DOHH2 (cell line): ENCODE measurements around the gene TBRG1.

Experiments used
- H3F3A ChIP-seq: fragments of 200-600 bp; sonication (generic), shearing (Covaris generic); 2 replicates; pipeline ENCODE4 v1.6.0; 2016; ENCODE audit warnings: antibody characterized with exemption, mild to moderate bottlenecking; ENCODE audit not compliant: control insufficient read depth, insufficient read depth
- H3K27ac ChIP-seq: fragments of 200-600 bp; sonication (generic); 2 replicates; pipeline ENCODE4 v1.5.1; 2014; ENCODE audit warnings: low read depth, mild to moderate bottlenecking, low read length, moderate library complexity
- H3K27me3 ChIP-seq: fragments of 200-600 bp; sonication (generic); 2 replicates; pipeline ENCODE4 v1.6.1; 2014; ENCODE audit warnings: mild to moderate bottlenecking, low read length, mixed read lengths; ENCODE audit not compliant: control insufficient read depth
- H3K36me3 ChIP-seq: fragments of 200-600 bp; sonication (generic); 2 replicates; pipeline ENCODE4 v1.6.1; 2014; ENCODE audit warnings: mild to moderate bottlenecking, low read length, moderate library complexity, mixed read lengths; ENCODE audit not compliant: control insufficient read depth
- H3K4me1 ChIP-seq: fragments of 200-600 bp; sonication (generic); 2 replicates; pipeline ENCODE4 v1.6.1; 2014; ENCODE audit warnings: mild to moderate bottlenecking, low read length, mixed read lengths; ENCODE audit not compliant: control insufficient read depth
- H3K4me2 ChIP-seq: fragments of 200-600 bp; sonication (generic); 2 replicates; pipeline ENCODE4 v1.6.0; 2014; ENCODE audit warnings: mild to moderate bottlenecking, low read length, moderate library complexity
- H3K4me3 ChIP-seq: fragments of 200-600 bp; sonication (generic); 2 replicates; pipeline ENCODE4 v1.5.1; 2014; ENCODE audit warnings: mild to moderate bottlenecking, low read length, mixed read lengths
- H3K79me2 ChIP-seq: fragments of 200-600 bp; sonication (generic); 2 replicates; pipeline ENCODE4 v1.6.1; 2014; ENCODE audit warnings: mild to moderate bottlenecking, low read length, mixed read lengths; ENCODE audit not compliant: control insufficient read depth
- H3K9me2 ChIP-seq: fragments of 200-600 bp; sonication (generic); replicated peaks from 2 replicates; pipeline ENCODE4 v1.6.1; 2014; ENCODE audit warnings: mild to moderate bottlenecking, low read length, mixed read lengths; ENCODE audit not compliant: control insufficient read depth
- H3K9me3 ChIP-seq: fragments of 200-600 bp; sonication (generic); 2 replicates; pipeline ENCODE4 v1.6.1; 2014; ENCODE audit warnings: antibody characterized with exemption, low read length, mixed read lengths; ENCODE audit not compliant: control insufficient read depth, insufficient read depth
- H4K20me1 ChIP-seq: fragments of 200-600 bp; sonication (generic); 2 replicates; pipeline ENCODE4 v1.6.0; 2014; ENCODE audit warnings: low read depth, mild to moderate bottlenecking, antibody characterized with exemption, low read length, moderate library complexity; ENCODE audit not compliant: control insufficient read depth, insufficient read depth
- EZH2phosphoT487 ChIP-seq: fragments of 200-600 bp; sonication (generic); IDR thresholded peaks from 2 replicates; pipeline ENCODE4 v1.6.1; 2017; ENCODE audit warnings: borderline replicate concordance, mild to moderate bottlenecking, antibody characterized with exemption, low read length, moderate library complexity, mixed read lengths
- TF ChIP-seq, protein P1 (sequence below): fragments of 200-600 bp; sonication (generic); IDR thresholded peaks from one replicate; pipeline ENCODE4 v1.5.1; 2014; ENCODE audit warnings: antibody characterized with exemption, mild to moderate bottlenecking, low read depth, low read length; ENCODE audit not compliant: poor library complexity, severe bottlenecking

The TBRG1 gene

DNA sequence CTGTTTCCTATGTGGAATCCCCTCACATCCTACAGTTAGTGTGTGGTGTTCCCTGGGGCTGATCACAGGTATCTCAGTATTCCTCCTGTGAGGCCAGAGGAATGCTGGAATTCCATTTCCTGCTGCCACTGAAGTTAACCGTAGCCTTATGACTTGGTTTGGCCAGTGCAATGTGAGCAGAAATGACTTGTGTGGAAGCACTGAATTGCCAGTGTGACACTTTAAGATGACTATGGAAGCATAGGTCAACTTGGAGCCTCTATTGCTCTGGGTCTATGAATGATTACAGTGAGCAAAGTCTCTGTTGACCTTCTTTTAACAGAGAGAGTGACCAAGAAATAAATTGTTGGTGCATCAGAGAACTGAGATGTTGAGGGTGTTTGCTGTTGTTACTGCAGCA is 16.5 kb downstream of the TBRG1 start:
- no peaks in the 10 kb centered on the region for H3K9me2 ChIP-seq
- no peaks in the 10 kb centered on the region for H3F3A ChIP-seq
- H3K4me3 ChIP-seq = no peak overlapping the region
- no peak for TF ChIP-seq EZH2phosphoT487
- TF ChIP-seq, protein P1, sequence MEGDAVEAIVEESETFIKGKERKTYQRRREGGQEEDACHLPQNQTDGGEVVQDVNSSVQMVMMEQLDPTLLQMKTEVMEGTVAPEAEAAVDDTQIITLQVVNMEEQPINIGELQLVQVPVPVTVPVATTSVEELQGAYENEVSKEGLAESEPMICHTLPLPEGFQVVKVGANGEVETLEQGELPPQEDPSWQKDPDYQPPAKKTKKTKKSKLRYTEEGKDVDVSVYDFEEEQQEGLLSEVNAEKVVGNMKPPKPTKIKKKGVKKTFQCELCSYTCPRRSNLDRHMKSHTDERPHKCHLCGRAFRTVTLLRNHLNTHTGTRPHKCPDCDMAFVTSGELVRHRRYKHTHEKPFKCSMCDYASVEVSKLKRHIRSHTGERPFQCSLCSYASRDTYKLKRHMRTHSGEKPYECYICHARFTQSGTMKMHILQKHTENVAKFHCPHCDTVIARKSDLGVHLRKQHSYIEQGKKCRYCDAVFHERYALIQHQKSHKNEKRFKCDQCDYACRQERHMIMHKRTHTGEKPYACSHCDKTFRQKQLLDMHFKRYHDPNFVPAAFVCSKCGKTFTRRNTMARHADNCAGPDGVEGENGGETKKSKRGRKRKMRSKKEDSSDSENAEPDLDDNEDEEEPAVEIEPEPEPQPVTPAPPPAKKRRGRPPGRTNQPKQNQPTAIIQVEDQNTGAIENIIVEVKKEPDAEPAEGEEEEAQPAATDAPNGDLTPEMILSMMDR = no peak
- peaks cover 29% of the 10 kb centered on the region for H3K36me3 ChIP-seq
- H3K27ac ChIP-seq = no peak overlapping the region
- H3K27me3 ChIP-seq = no peaks in the 10 kb centered on the region
- no peak overlapping the region for H3K4me2 ChIP-seq
- H3K9me3 ChIP-seq = no peaks in the 10 kb centered on the region
- no peaks in the 10 kb centered on the region for H4K20me1 ChIP-seq
- H3K4me1 ChIP-seq = peaks cover 3% of the 10 kb centered on the region
- no peaks in the 10 kb centered on the region for H3K79me2 ChIP-seq

DNA sequence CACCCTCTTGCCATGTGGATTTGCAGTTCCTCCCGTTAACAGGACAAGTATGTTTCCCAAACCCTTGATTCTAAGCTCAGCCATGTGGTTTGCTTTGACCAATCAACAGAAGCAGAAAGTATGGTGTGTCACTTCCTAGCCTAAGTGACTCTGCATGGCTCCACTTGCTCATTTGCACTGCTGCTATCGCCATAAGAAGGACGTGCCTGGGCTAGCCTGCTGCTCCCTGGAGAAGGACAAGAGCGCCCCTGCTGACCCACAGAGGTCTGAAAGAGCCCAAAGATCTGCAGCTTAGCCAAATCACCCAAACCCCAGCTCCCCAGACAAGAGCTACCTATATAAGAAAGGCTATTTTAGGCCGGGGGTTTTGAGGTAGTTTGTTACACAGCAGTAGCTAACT is 18.0 kb downstream of the TBRG1 start:
- peaks cover 13% of the 10 kb centered on the region for H3K4me1 ChIP-seq
- H3K9me2 ChIP-seq = no peaks in the 10 kb centered on the region
- H3K4me2 ChIP-seq = no peak overlapping the region
- TF ChIP-seq, protein P1 = no peak
- H3K36me3 ChIP-seq = peaks cover 19% of the 10 kb centered on the region
- no peaks in the 10 kb centered on the region for H3K27me3 ChIP-seq
- no peaks in the 10 kb centered on the region for H3K9me3 ChIP-seq
- no peak overlapping the region for H3K4me3 ChIP-seq
- H3F3A ChIP-seq = no peaks in the 10 kb centered on the region
- H3K79me2 ChIP-seq = no peaks in the 10 kb centered on the region
- H4K20me1 ChIP-seq = no peaks in the 10 kb centered on the region
- no peak overlapping the region for H3K27ac ChIP-seq

DNA sequence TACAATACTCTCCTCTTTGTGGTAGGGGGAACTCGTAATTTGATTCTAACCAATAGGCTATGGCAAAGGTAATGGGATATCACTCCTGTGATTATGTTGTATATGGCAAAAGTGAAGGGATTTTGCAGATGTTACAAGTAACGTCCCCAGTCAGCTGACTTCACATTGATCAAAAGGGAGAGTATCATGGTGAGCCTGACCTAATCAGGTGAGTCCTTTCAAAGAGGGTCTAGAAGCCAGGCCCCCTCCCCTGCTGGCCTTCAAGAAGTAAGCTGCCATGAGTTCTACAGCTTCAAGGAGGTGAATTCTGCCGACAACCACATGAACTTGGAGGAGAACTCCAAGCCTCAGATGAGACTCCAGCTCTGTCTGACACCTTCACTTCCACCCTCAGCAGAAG is 20.0 kb downstream of the TBRG1 start:
- H3K4me1 ChIP-seq = peaks cover 24% of the 10 kb centered on the region
- H3F3A ChIP-seq = no peaks in the 10 kb centered on the region
- no peaks in the 10 kb centered on the region for H3K79me2 ChIP-seq
- no peaks in the 10 kb centered on the region for H3K9me3 ChIP-seq
- no peak overlapping the region for H3K4me2 ChIP-seq
- H3K27me3 ChIP-seq = no peaks in the 10 kb centered on the region
- no peaks in the 10 kb centered on the region for H3K9me2 ChIP-seq
- H3K36me3 ChIP-seq = peaks cover 4% of the 10 kb centered on the region; the same call in 1 of the 2 replicates
- H4K20me1 ChIP-seq = no peaks in the 10 kb centered on the region
- no peak overlapping the region for H3K4me3 ChIP-seq
- no peak overlapping the region for H3K27ac ChIP-seq
- no peak for TF ChIP-seq EZH2phosphoT487
- TF ChIP-seq, protein P1 = no peak
